OCI-LY1 (cell line): Measurements from ENCODE around the gene CASZ1.

Source experiments
- H2AFZ ChIP-seq: fragments of 200-600 bp; sonication (generic), shearing (Covaris generic); 2 replicates; pipeline ENCODE4 v1.6.0; 2014; ENCODE audit warnings: antibody characterized with exemption, mild to moderate bottlenecking, low read length
- H3F3A ChIP-seq: fragments of 200-600 bp; sonication (generic), shearing (Covaris generic); 2 replicates; pipeline ENCODE4 v1.6.0; 2014; ENCODE audit warnings: mild to moderate bottlenecking, antibody characterized with exemption, low read length, moderate library complexity; ENCODE audit not compliant: insufficient read depth
- H3K27ac ChIP-seq: fragments of 200-600 bp; sonication (generic); 2 replicates; pipeline ENCODE4 v1.5.1; 2014; ENCODE audit warnings: low read length, mixed run types, mild to moderate bottlenecking, low read depth; ENCODE audit not compliant: poor library complexity, severe bottlenecking
- H3K27me3 ChIP-seq: fragments of 200-600 bp; sonication (generic); 2 replicates; pipeline ENCODE4 v1.6.0; 2014; ENCODE audit warnings: antibody characterized with exemption, mild to moderate bottlenecking, low read length, moderate library complexity; ENCODE audit not compliant: insufficient read depth
- H3K36me3 ChIP-seq: fragments of 200-600 bp; sonication (generic); 2 replicates; pipeline ENCODE4 v1.6.1; 2014; ENCODE audit warnings: mild to moderate bottlenecking, antibody characterized with exemption, low read length, moderate library complexity, mixed read lengths; ENCODE audit not compliant: insufficient read depth
- H3K4me1 ChIP-seq: fragments of 200-600 bp; sonication (generic); 2 replicates; pipeline ENCODE4 v1.5.1; 2014; ENCODE audit warnings: mild to moderate bottlenecking, low read length, moderate library complexity; ENCODE audit not compliant: insufficient read depth, severe bottlenecking
- H3K4me2 ChIP-seq: fragments of 200-600 bp; sonication (generic), shearing (Covaris generic); 2 replicates; pipeline ENCODE4 v1.6.1; 2014; ENCODE audit warnings: low read length
- H3K4me3 ChIP-seq: fragments of 200-600 bp; sonication (generic); 2 replicates; pipeline ENCODE4 v1.5.1; 2014; ENCODE audit warnings: low read length, low read depth, mild to moderate bottlenecking, mixed read lengths; ENCODE audit not compliant: poor library complexity, severe bottlenecking
- H3K79me2 ChIP-seq: fragments of 200-600 bp; shearing (Covaris generic); 2 replicates; pipeline ENCODE4 v1.6.1; 2016; ENCODE audit warnings: mixed run types, low read length, mixed read lengths; ENCODE audit not compliant: insufficient read depth
- H3K9ac ChIP-seq: fragments of 200-600 bp; sonication (generic), shearing (Covaris generic); 2 replicates; pipeline ENCODE4 v1.6.1; 2014; ENCODE audit warnings: mild to moderate bottlenecking, low read length, mixed read lengths
- H3K9me2 ChIP-seq: fragments of 200-600 bp; sonication (generic), shearing (Covaris generic); 2 replicates; pipeline ENCODE4 v1.6.1; 2014; ENCODE audit warnings: low read depth, mild to moderate bottlenecking, low read length, mixed read lengths
- H3K9me3 ChIP-seq: fragments of 200-600 bp; shearing (Covaris generic); 2 replicates; pipeline ENCODE4 v1.6.1; 2014; ENCODE audit warnings: low read length, mixed read lengths
- H4K20me1 ChIP-seq: fragments of 200-600 bp; sonication (generic), shearing (Covaris generic); 2 replicates; pipeline ENCODE4 v1.6.0; 2016; ENCODE audit warnings: mild to moderate bottlenecking, low read length; ENCODE audit not compliant: insufficient read depth
- EZH2 ChIP-seq: fragments of 200-600 bp; sonication (generic), shearing (Covaris generic); IDR thresholded peaks from 2 replicates; pipeline ENCODE4 v1.8.0; 2017; ENCODE audit warnings: borderline replicate concordance, mixed run types, mild to moderate bottlenecking, antibody characterized with exemption, low read length, moderate library complexity, mixed read lengths
- TF ChIP-seq, protein P1 (sequence below): fragments of 200-600 bp; sonication (generic), shearing (Covaris generic); IDR thresholded peaks from 2 replicates; pipeline ENCODE4 v1.5.1; 2017; ENCODE audit warnings: mild to moderate bottlenecking, antibody characterized with exemption, low read length, moderate library complexity, mixed read lengths

The CASZ1 gene

DNA sequence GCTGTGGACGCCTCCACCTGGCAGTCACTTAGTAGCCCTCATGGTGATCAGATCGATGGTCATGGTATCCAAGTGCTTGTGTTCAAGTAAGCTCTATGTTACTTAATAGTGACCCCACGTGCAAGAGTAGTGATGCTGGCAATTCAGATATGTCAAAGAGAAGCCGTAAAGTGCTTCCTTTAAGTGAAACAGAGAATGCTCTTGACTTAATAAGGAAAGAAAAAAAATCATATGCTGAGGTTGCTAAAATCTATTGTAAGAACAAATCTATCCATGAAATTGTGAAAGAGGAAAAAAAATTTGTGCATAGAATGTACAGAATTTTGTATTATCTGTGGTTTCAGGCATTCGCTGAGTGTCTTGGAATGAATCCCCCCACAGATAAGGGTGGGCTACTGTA is 207.8 kb downstream of the CASZ1 start:
- H3K27ac ChIP-seq: no peak overlapping the region
- no peak overlapping the region for H3K9ac ChIP-seq
- no peaks in the 10 kb centered on the region for H3K9me2 ChIP-seq
- no peaks in the 10 kb centered on the region for H3K36me3 ChIP-seq
- H3K27me3 ChIP-seq: no peaks in the 10 kb centered on the region
- no peaks in the 10 kb centered on the region for H3K79me2 ChIP-seq
- H2AFZ ChIP-seq: no peak overlapping the region
- H4K20me1 ChIP-seq: no peaks in the 10 kb centered on the region
- no peak overlapping the region for H3K4me3 ChIP-seq
- no peak overlapping the region for H3K4me2 ChIP-seq
- H3K4me1 ChIP-seq: no peaks in the 10 kb centered on the region
- peaks cover 2% of the 10 kb centered on the region; the same call in 1 of the 2 replicates for H3K9me3 ChIP-seq
- no peak for TF ChIP-seq EZH2
- TF ChIP-seq, protein P1, sequence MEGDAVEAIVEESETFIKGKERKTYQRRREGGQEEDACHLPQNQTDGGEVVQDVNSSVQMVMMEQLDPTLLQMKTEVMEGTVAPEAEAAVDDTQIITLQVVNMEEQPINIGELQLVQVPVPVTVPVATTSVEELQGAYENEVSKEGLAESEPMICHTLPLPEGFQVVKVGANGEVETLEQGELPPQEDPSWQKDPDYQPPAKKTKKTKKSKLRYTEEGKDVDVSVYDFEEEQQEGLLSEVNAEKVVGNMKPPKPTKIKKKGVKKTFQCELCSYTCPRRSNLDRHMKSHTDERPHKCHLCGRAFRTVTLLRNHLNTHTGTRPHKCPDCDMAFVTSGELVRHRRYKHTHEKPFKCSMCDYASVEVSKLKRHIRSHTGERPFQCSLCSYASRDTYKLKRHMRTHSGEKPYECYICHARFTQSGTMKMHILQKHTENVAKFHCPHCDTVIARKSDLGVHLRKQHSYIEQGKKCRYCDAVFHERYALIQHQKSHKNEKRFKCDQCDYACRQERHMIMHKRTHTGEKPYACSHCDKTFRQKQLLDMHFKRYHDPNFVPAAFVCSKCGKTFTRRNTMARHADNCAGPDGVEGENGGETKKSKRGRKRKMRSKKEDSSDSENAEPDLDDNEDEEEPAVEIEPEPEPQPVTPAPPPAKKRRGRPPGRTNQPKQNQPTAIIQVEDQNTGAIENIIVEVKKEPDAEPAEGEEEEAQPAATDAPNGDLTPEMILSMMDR: no peak
- H3F3A ChIP-seq: no peaks in the 10 kb centered on the region
